Measurements from ENCODE around the gene IRAK2.
"Not testable (repeated sequence)": the region's sequence is repeated elsewhere in the genome, so short reads cannot be mapped to it uniquely, and the experiment has no call there.

IRAK2 gene

GRCh38 chr3:10249833-10250232 lies 85.1 kb downstream of the IRAK2 start:
- no peak for DNase-seq (ENCODE audit: low read depth in 2 of 2)

GRCh38 chr3:10251006-10251405 lies 86.3 kb downstream of the IRAK2 start:
- DNase-seq (ENCODE audit: low read depth in 2 of 2): no peak

- no peak for DNase-seq (ENCODE audit: low read depth in 2 of 2)
These were observed 89.0 kb downstream of the IRAK2 start for GRCh38 chr3:10253731-10254130.

- no peak for DNase-seq (ENCODE audit: low read depth in 2 of 2)
These were observed 91.1 kb downstream of the IRAK2 start for GRCh38 chr3:10255835-10256234.

GRCh38 chr3:10259036-10259435 lies 94.3 kb downstream of the IRAK2 start:
- DNase-seq (ENCODE audit: low read depth in 2 of 2): no peak

- no peak for DNase-seq (ENCODE audit: low read depth in 2 of 2)
These were observed 95.1 kb downstream of the IRAK2 start for GRCh38 chr3:10259798-10260197.

GRCh38 chr3:10260211-10260701 lies 95.5 kb downstream of the IRAK2 start:
- no peak for DNase-seq (ENCODE audit: low read depth in 2 of 2)

GRCh38 chr3:10262027-10262426 lies 97.3 kb downstream of the IRAK2 start:
- DNase-seq (ENCODE audit: low read depth in 2 of 2): no peak

- peak in 1 of 2 donors; percentile 46 for DNase-seq (ENCODE audit: low read depth in 2 of 2)
These were observed 99.1 kb downstream of the IRAK2 start for GRCh38 chr3:10263646-10264363.

GRCh38 chr3:10265833-10266232 lies 101.1 kb downstream of the IRAK2 start:
- no peak for DNase-seq (ENCODE audit: low read depth in 2 of 2)

- DNase-seq (ENCODE audit: low read depth in 2 of 2): not testable (repeated sequence)
These were observed 102.2 kb downstream of the IRAK2 start for GRCh38 chr3:10266936-10267335.

GRCh38 chr3:10268116-10268515 lies 103.4 kb downstream of the IRAK2 start:
- no peak for DNase-seq (ENCODE audit: low read depth in 2 of 2)

GRCh38 chr3:10268930-10269329 lies 104.2 kb downstream of the IRAK2 start:
- DNase-seq (ENCODE audit: low read depth in 2 of 2): no peak

- DNase-seq (ENCODE audit: low read depth in 2 of 2): no peak
These were observed 104.7 kb downstream of the IRAK2 start for GRCh38 chr3:10269443-10269842.

GRCh38 chr3:10272476-10272875 lies 107.8 kb downstream of the IRAK2 start:
- DNase-seq (ENCODE audit: low read depth in 2 of 2): not testable (repeated sequence)

- DNase-seq (ENCODE audit: low read depth in 2 of 2): no peak
These were observed 108.3 kb downstream of the IRAK2 start for GRCh38 chr3:10272977-10273376.

GRCh38 chr3:10273702-10274305 lies 109.1 kb downstream of the IRAK2 start:
- DNase-seq (ENCODE audit: low read depth in 2 of 2): no peak

- no peak for DNase-seq (ENCODE audit: low read depth in 2 of 2)
These were observed 109.9 kb downstream of the IRAK2 start for GRCh38 chr3:10274601-10275000.

GRCh38 chr3:10277115-10277625 lies 112.5 kb downstream of the IRAK2 start:
- DNase-seq (ENCODE audit: low read depth in 2 of 2): no peak

- no peak for DNase-seq (ENCODE audit: low read depth in 2 of 2)
These were observed 113.8 kb downstream of the IRAK2 start for GRCh38 chr3:10278501-10278900.

GRCh38 chr3:10279384-10280176 lies 114.9 kb downstream of the IRAK2 start:
- no peak for DNase-seq (ENCODE audit: low read depth in 2 of 2)

- DNase-seq (ENCODE audit: low read depth in 2 of 2): no peak
These were observed 115.4 kb downstream of the IRAK2 start for GRCh38 chr3:10280177-10280529.

Measured in stimulated activated CD8-positive, alpha-beta memory T cell treated with anti-CD3 and anti-CD28 coated beads, Interleukin-2, amount 100 ng/mL, for 1 hour (primary cell).